NT2/D1 (cell line): Measurements from ENCODE around the gene PCP4L1.
"Not testable (repeated sequence)": the region's sequence is repeated elsewhere in the genome, so short reads cannot be mapped to it uniquely, and the experiment has no call there.

Source experiments
- DNase-seq: peaks from one replicate; pipeline ENCODE4 v3.0.0-alpha.2; 2011; ENCODE audit warnings: low read depth, low spot score
- H3K27me3 ChIP-seq: 2 replicates; pipeline ENCODE4 v1.6.0; 2011; ENCODE audit warnings: mild to moderate bottlenecking; ENCODE audit not compliant: insufficient read length, insufficient read depth
- H3K36me3 ChIP-seq: 2 replicates; pipeline ENCODE4 v1.6.1; 2011; ENCODE audit warnings: mild to moderate bottlenecking, low read length, mixed read lengths; ENCODE audit not compliant: insufficient read depth, insufficient read length
- H3K4me1 ChIP-seq: 2 replicates; pipeline ENCODE4 v1.5.1; 2011; ENCODE audit not compliant: insufficient read depth, insufficient read length
- H3K4me3 ChIP-seq: 2 replicates; pipeline ENCODE4 v1.5.1; 2011; ENCODE audit warnings: low read depth; ENCODE audit not compliant: insufficient read length
- H3K9ac ChIP-seq: 2 replicates; pipeline ENCODE4 v1.6.0; 2011; ENCODE audit warnings: low read depth; ENCODE audit not compliant: insufficient read length
- H3K9me3 ChIP-seq: 2 replicates; pipeline ENCODE4 v1.5.1; 2011; ENCODE audit warnings: mild to moderate bottlenecking, low read length; ENCODE audit not compliant: insufficient read depth
- SUZ12 ChIP-seq: IDR thresholded peaks from 2 replicates; pipeline ENCODE4 v1.6.1; 2011; ENCODE audit not compliant: insufficient read length, insufficient read depth; ENCODE audit errors: extremely low read depth
- YY1 ChIP-seq: IDR thresholded peaks from 2 replicates; pipeline ENCODE4 v1.6.1; 2011; ENCODE audit not compliant: insufficient read length, insufficient read depth
- ZNF274 ChIP-seq: IDR thresholded peaks from 2 replicates; pipeline ENCODE4 v1.6.1; 2011; ENCODE audit warnings: mild to moderate bottlenecking, low read depth, low read length

The PCP4L1 gene

GRCh38 chr1:161251579-161251978, 7.0 kb upstream of the PCP4L1 start:
- no peak overlapping the region for H3K4me3 ChIP-seq
- no peak overlapping the region for H3K9ac ChIP-seq
- H3K27me3 ChIP-seq = no peaks in the 10 kb centered on the region
- TF ChIP-seq SUZ12 (no peak), ZNF274 (no peak), YY1 (no peak)
- no peak for DNase-seq
- peaks cover 23% of the 10 kb centered on the region for H3K9me3 ChIP-seq
- no peaks in the 10 kb centered on the region for H3K36me3 ChIP-seq
- no peaks in the 10 kb centered on the region for H3K4me1 ChIP-seq

GRCh38 chr1:161255302-161255701, 3.2 kb upstream of the PCP4L1 start:
- H3K36me3 ChIP-seq = not testable (repeated sequence)
- peaks cover 31% of the 10 kb centered on the region for H3K9me3 ChIP-seq

GRCh38 chr1:161255955-161256520, 2.5 kb upstream of the PCP4L1 start:
- not testable (repeated sequence) for H3K36me3 ChIP-seq, DNase-seq, H3K4me1 ChIP-seq, H3K4me3 ChIP-seq, H3K9ac ChIP-seq
- H3K27me3 ChIP-seq = peaks cover 32% of the 10 kb centered on the region
- peaks cover 24% of the 10 kb centered on the region for H3K9me3 ChIP-seq

More at GRCh38 chr1:161255302-161255701, 3.2 kb upstream of the PCP4L1 start:
- H3K9ac ChIP-seq, H3K4me1 ChIP-seq, H3K4me3 ChIP-seq, DNase-seq: not testable (repeated sequence)
- H3K27me3 ChIP-seq = peaks cover 28% of the 10 kb centered on the region

GRCh38 chr1:161257109-161257508, 1.4 kb upstream of the PCP4L1 start:
- H3K4me3 ChIP-seq, DNase-seq, H3K36me3 ChIP-seq, H3K9ac ChIP-seq, H3K4me1 ChIP-seq: not testable (repeated sequence)
- Histone ChIP-seq H3K9me3 (peaks cover 24% of the 10 kb centered on the region), H3K27me3 (peaks cover 32% of the 10 kb centered on the region)

- Histone ChIP-seq H3K4me1 (no peaks in the 10 kb centered on the region), H3K27me3 (peaks cover 32% of the 10 kb centered on the region), H3K36me3 (no peaks in the 10 kb centered on the region), H3K9me3 (peaks cover 24% of the 10 kb centered on the region), H3K4me3 (peak overlapping the region; percentile 55), H3K9ac (no peak overlapping the region)
- TF ChIP-seq ZNF274 (no peak), SUZ12 (no peak), YY1 (no peak)
- no peak for DNase-seq
Observed at GRCh38 chr1:161259345-161259702, 779 bp downstream of the PCP4L1 start.

DNA sequence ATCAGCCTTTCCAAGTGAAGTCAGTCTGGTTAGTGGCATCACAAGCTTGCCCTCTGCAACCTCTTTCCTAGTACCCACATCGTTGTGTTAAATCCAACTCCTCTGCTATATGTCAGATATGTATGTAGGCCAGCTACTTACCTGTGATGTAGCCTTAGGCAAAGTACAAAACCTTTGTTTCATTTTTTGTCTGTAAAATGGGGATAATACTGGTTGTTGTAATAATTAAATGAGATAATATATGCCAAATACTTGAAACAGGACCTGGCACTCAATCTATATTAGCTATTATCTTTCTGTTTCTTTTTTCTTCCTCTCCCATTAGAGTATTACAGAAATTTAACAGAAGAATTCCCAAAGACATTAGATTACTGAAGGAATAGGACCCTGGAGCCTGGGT, 1.2 kb downstream of the PCP4L1 start:
- Histone ChIP-seq H3K27me3 (peaks cover 32% of the 10 kb centered on the region), H3K9ac (no peak overlapping the region), H3K4me3 (no peak overlapping the region), H3K9me3 (peaks cover 24% of the 10 kb centered on the region), H3K4me1 (no peaks in the 10 kb centered on the region), H3K36me3 (no peaks in the 10 kb centered on the region)
- DNase-seq = no peak
- TF ChIP-seq ZNF274 (no peak), YY1 (no peak), SUZ12 (no peak)

GRCh38 chr1:161260376-161261260, 2.1 kb downstream of the PCP4L1 start:
- no peak for DNase-seq
- H3K9ac ChIP-seq = no peak overlapping the region
- no peaks in the 10 kb centered on the region for H3K4me1 ChIP-seq
- H3K36me3 ChIP-seq = no peaks in the 10 kb centered on the region
- TF ChIP-seq SUZ12 = no peak
- no peak for TF ChIP-seq YY1
- TF ChIP-seq ZNF274 = no peak
- no peak overlapping the region for H3K4me3 ChIP-seq
- H3K9me3 ChIP-seq = peaks cover 24% of the 10 kb centered on the region
- H3K27me3 ChIP-seq = peaks cover 32% of the 10 kb centered on the region
